ENCODE measurements around the gene ANKRD63. TPM values are rescaled to one million over a fixed set of nuclear protein-coding genes. Genes with fewer than 3 reads are reported as not detected.

Gene ANKRD63
- polyA plus RNA-seq (2013, experiment 1 of 2; ENCODE audit: insufficient read length): not detected
- polyA plus RNA-seq (2013, experiment 2 of 2; ENCODE audit: insufficient read length): not detected

DNA sequence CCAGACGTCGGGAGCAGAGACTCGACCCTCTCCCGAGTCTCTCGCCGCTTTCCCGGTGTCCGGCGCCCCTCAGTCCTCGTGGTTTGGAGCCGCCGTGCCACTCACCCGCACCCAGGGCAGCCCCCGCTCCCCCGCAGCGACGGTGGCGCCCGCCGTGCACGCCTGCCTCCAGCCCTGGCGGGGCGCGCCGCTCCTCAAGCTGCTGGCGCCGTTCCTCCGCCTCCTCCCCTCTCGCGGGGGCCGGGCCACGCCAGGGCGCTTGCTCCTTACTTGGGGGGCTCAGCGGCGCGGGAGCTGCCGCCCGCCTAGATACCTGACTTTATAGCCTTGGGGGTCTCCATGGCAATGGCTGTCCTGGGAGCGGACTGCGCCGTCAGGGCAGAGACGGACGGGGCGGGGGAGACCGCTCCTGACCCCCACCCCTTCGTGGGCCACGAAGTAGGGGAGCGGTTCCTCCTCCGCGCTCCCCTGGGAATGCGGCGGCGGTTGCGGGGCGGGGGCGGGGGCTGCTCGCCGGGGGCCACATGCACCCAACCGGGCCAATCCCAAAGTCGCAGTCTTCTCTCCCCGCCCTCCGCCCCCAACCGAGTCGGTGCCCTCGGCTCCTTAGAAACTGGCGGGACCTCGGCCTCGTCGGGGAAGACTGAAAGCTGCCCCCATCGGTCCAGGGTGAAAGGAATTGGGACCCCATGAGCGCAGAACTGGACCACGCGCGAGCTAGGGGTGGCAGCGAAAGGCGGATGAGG lies at the start of gene ANKRD63:
Gene ANKRD63, minus strand, starts transcription at position 196 of the 746 bp plus-strand sequence. CDS start 478 bp downstream, outside the sequence.
- DNase-seq: no peak

GRCh38 chr15:40332113-40332781 lies 49.4 kb upstream of the ANKRD63 start:
- no peak for DNase-seq

GRCh38 chr15:40331637-40332036 lies 48.8 kb upstream of the ANKRD63 start:
- no peak for DNase-seq

DNA sequence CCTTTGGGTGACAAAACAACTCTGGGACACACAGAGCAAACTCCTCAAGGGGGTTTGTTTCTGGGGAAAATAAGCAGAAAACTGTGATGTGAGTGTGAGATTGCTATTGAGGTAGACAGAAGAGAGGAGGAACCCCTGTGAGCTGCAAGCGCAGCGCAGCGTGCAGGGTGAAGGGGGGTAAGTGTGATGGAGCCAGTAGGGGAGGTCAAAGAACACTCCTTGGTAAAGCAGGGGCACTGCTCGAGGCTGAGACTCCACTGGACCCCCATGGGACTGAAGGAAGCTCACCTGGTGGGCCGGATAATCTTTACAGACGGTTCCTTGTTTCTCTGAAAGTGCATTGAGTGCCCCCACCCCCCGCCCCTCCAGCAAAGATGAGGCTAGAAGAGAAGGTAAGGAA lies 48.2 kb upstream of the ANKRD63 start:
- no peak for DNase-seq

DNA sequence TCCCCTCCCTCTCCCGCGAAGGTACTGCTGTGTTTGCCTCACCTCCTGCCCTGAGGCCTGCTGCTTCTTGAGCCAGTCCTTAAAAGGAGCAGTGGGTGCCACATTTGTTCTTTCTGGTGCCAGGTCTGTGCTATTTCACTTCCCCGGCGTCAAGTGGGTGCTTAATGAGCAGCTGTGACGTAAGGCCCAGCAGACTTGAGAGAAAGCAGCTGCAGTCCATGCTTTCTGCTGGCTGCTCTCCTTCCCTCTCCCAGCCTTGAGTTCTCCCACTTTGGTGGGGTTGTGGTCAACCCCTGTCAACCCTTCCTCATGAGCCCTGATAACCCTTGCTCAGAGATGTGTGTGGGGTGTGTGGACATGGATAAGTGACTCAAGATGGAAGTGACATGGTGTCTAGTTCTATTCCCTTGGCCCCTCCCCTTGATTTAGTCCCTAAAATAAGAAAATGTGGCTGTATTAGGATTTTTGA lies 47.5 kb upstream of the ANKRD63 start:
- DNase-seq: no peak

DNA sequence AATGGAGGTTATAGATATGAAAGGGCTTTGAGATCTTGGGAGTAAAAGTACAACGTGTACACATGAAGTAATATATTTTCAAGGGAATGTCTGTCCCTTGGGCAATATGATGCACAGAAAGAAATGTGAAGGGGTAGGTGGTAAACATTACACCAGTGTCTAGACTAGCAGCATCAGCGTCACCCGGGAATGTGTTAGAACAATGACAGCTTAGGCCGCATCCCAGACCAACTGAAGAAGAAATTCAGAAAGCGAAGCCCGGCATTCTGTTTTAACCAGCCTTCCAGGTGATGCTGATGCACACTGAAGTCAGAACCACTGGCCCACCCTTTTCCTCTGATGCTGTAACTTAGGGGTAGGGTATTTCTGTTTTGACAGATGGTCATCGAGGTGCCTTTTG lies 46.9 kb upstream of the ANKRD63 start:
- DNase-seq: no peak

DNA sequence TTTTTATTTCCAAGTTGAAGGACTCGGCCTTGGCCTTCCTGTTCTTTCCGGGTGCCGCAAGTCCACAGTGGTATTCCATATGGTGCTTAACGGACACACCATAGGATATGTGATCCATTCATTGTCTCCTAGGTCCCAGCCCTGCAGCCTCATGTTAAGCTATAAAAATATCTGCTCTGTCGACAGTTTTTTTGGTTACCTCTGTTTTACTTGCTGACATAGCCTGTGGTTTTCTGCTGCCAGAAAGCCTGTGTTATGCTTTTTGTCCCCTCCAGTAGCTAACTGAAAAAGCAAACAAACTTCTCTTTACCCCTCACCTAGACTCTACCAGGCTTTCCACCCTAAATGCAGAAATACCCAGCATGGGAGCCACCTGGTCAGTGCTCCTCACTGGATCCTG lies 45.9 kb upstream of the ANKRD63 start:
- DNase-seq: no peak

DNA sequence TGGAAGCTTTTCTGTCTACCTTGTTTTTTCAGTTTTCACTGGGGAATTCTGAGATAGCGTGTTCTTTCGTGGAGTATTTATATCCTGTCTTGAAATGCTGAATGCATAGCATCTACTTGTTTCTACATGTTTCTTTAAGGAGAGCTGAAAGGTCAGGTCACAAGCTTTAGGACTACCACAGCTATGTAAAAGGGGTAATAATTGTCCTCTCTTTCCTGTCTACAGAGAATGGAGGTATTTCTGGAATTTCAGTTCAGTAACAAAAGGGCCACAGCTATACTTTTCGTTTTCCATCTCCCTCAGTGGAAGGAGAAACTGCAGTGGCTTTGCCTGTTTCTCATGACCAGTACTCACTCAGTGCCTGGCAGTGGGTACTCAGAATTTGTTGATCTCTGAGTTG lies 45.3 kb upstream of the ANKRD63 start:
- peak; percentile 76 for DNase-seq

GRCh38 chr15:40327457-40327856 lies 44.6 kb upstream of the ANKRD63 start:
- no peak for DNase-seq

GRCh38 chr15:40325700-40326099 lies 42.8 kb upstream of the ANKRD63 start:
- DNase-seq: no peak

DNA sequence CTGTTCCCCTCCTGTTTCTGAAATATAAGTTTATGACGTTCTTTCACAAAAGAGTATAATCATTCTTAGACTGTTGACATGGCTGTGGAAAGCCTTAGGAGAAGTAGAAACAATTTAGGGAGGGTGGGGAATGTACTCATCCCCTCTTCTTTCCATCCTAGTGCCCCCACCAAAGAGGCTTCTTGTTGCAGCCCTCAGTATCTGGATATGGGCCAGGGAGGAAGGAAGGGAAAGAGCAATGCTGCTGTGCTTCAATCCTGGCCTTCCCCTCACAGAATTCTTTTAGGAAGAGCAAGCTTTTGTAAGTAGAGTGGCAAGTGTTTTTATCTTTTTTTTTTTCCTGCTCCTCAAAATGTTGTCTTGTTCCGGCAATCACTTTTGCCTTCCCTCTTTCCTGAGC lies 42.3 kb upstream of the ANKRD63 start:
- no peak for DNase-seq

GRCh38 chr15:40323953-40324937 lies 41.4 kb upstream of the ANKRD63 start:
- no peak for DNase-seq

- DNase-seq: peak; percentile 96
Measured at GRCh38 chr15:40323239-40323952, 40.5 kb upstream of the ANKRD63 start, which contains the start of gene INAFM2. Gene INAFM2 (plus strand): TSS chr15:40323692. CDS start chr15:40324056, 364 bp downstream.

DNA sequence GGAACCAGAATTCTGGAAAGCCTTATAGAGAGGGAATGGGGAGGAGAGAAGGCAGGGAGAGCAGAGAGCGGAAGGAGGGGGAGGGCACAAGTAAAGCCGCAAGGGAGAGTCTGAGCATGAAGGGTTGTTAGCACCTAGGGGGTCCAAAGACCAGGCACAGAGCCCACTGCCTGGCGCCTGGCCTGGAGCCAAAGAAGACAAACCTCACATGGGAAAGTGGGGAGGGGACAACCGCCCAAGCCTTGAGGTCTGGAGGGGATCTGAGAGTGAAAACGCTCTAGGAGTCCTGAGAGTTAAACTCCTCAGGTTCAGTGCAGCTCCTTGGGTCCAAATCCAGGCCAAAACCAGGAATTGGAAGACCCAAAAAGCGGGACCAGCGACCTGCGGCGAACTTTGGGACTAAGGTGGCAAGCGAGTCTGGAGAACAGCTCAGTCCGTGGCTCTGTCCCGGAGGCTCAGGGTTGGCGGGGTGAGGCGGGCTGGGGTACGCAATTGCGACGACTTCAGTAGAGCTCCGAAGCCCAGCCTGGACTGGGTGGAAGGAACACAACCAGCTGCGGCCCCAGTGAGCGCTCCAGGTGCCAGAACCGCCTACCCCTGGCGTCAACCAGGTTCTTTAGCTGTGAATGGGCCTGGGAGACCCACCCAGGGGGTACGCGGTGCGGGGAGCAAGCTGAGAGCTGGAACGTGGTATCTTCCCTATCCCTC lies 39.8 kb upstream of the ANKRD63 start:
- peak; percentile 48 for DNase-seq

- peak; percentile 64 for DNase-seq
Measured at GRCh38 chr15:40320931-40321371, 38.1 kb upstream of the ANKRD63 start.

- no peak for DNase-seq
Measured at GRCh38 chr15:40320409-40320808, 37.5 kb upstream of the ANKRD63 start.

- DNase-seq: no peak
Measured at GRCh38 chr15:40317580-40317979, 34.7 kb upstream of the ANKRD63 start.

- DNase-seq: no peak
Measured at GRCh38 chr15:40316931-40317330, 34.1 kb upstream of the ANKRD63 start.

GRCh38 chr15:40314723-40315276 lies 31.9 kb upstream of the ANKRD63 start:
- DNase-seq: no peak

GRCh38 chr15:40313531-40314398 lies 30.9 kb upstream of the ANKRD63 start:
- DNase-seq: no peak

Data from fibroblast of skin of abdomen (primary cell).